Hepatocyte (in vitro differentiated cells): Measurements from ENCODE around the gene MAPK8IP3. TPM values are rescaled to one million over a fixed set of nuclear protein-coding genes. Genes with fewer than 3 reads are reported as not detected.

Experiments
- DNase-seq: peaks from one replicate; pipeline ENCODE4 v3.0.0-alpha.2; 2016; ENCODE audit warnings: low spot score
- H2AFZ ChIP-seq: fragments of 200-600 bp; sonication (generic); 2 replicates; pipeline ENCODE4 v1.6.0; 2016; ENCODE audit warnings: antibody characterized with exemption, mild to moderate bottlenecking
- H3K27ac ChIP-seq: fragments of 200-600 bp; sonication (generic); 2 replicates; pipeline ENCODE4 v1.5.1; 2016; ENCODE audit warnings: mild to moderate bottlenecking
- H3K27me3 ChIP-seq: fragments of 200-600 bp; sonication (generic); 2 replicates; pipeline ENCODE4 v1.6.1; 2016
- H3K36me3 ChIP-seq: fragments of 200-600 bp; sonication (generic); replicated peaks from 2 replicates; pipeline ENCODE4 v1.5.1; 2016; ENCODE audit warnings: low read depth; ENCODE audit not compliant: insufficient read depth
- H3K4me1 ChIP-seq: fragments of 200-600 bp; sonication (generic); 2 replicates; pipeline ENCODE4 v1.5.1; 2016; ENCODE audit warnings: mild to moderate bottlenecking, moderate library complexity; ENCODE audit not compliant: insufficient read depth
- H3K4me2 ChIP-seq: fragments of 200-600 bp; sonication (generic); 2 replicates; pipeline ENCODE4 v1.6.0; 2016
- H3K4me3 ChIP-seq: fragments of 200-600 bp; sonication (generic); 2 replicates; pipeline ENCODE4 v1.5.1; 2016; ENCODE audit warnings: mild to moderate bottlenecking
- H3K79me2 ChIP-seq: fragments of 200-600 bp; sonication (generic); 2 replicates; pipeline ENCODE4 v1.6.0; 2017; ENCODE audit warnings: mild to moderate bottlenecking
- H3K9me2 ChIP-seq: fragments of 200-600 bp; sonication (generic); replicated peaks from 2 replicates; pipeline ENCODE4 v1.6.0; 2017; ENCODE audit warnings: mild to moderate bottlenecking; ENCODE audit not compliant: insufficient read depth
- H3K9me3 ChIP-seq: fragments of 200-600 bp; sonication (generic); 2 replicates; pipeline ENCODE4 v1.5.1; 2016; ENCODE audit warnings: low read depth, mild to moderate bottlenecking
- H4K20me1 ChIP-seq: fragments of 200-600 bp; sonication (generic); 2 replicates; pipeline ENCODE4 v1.6.0; 2016; ENCODE audit warnings: mild to moderate bottlenecking; ENCODE audit not compliant: insufficient read depth, poor library complexity, severe bottlenecking
- CTCF ChIP-seq: fragments of 200-600 bp; sonication (generic); IDR thresholded peaks from 2 replicates; pipeline ENCODE4 v1.5.1; 2016; ENCODE audit warnings: antibody characterized with exemption, mild to moderate bottlenecking; ENCODE audit not compliant: poor library complexity
- EZH2 ChIP-seq: fragments of 200-600 bp; sonication (generic); IDR thresholded peaks from 2 replicates; pipeline ENCODE4 v1.6.1; 2016; ENCODE audit warnings: antibody characterized with exemption, mild to moderate bottlenecking, borderline replicate concordance
- EZH2phosphoT487 ChIP-seq: fragments of 200-600 bp; sonication (generic); IDR thresholded peaks from one replicate; pipeline ENCODE4 v1.6.1; 2018; ENCODE audit warnings: antibody characterized with exemption, mild to moderate bottlenecking, low read depth, moderate library complexity; ENCODE audit not compliant: unreplicated experiment, severe bottlenecking
- WGBS: methylation state at CpG from one replicate; pipeline ENCODE4 v1.1.6; 2016; ENCODE audit warnings: low lambda C conversion rate; ENCODE audit errors: missing lambda C conversion rate; 5-methylcytosine and 5-hydroxymethylcytosine counted together
- polyA plus RNA-seq: library from polyadenylated mRNA; unstranded; fragments of >200 nt; fragmentation: Nextera tagmentation; extraction: Ambion mirVana; gene quantifications from 2 replicates; pipeline ENCODE4 v1.2.1, GENCODE V29; 2016
- total RNA-seq: library from RNA; depleted of rRNA; stranded (reverse); fragments of >200 nt; gene quantifications from 2 replicates; pipeline ENCODE4 v1.2.3, GENCODE V29; 2014

MAPK8IP3 gene
- total and polyA plus RNA-seq, 2 experiments from 2014 or later = 42.3 to 44.9 TPM

GRCh38 chr16:1770328-1771187 lies 64.6 kb downstream of the MAPK8IP3 start:
- 27% methylated on average over 61 of the region's 81 CpGs for WGBS
- H2AFZ ChIP-seq = no peak overlapping the region

GRCh38 chr16:1771188-1771863 lies 65.3 kb downstream of the MAPK8IP3 start, which contains the start of gene NME3:
Gene NME3, minus strand, starts transcription at chr16:1771543. Its CDS starts 9 bp downstream, at chr16:1771534.
- Histone ChIP-seq H3K27ac (peak within 1 kb of the TSS; percentile 98), H3K4me2 (peak within 1 kb of the TSS; percentile 100), H2AFZ (no peak within 1 kb of the TSS), H3K27me3 (no peaks in the 10 kb centered on the region), H3K4me3 (peak within 1 kb of the TSS; percentile 88), H3K4me1 (peaks cover 29% of the 10 kb centered on the region), H3K79me2 (peaks cover 34% of the 10 kb centered on the region), H3K36me3 (no peaks in the 10 kb centered on the region), H3K9me2 (no peaks in the 10 kb centered on the region), H3K9me3 (no peaks in the 10 kb centered on the region), H4K20me1 (peaks cover 20% of the 10 kb centered on the region)
- TF ChIP-seq EZH2phosphoT487 (no peak), EZH2 (no peak), CTCF (no peak)
- 4% methylated on average over 15 of the region's 79 CpGs for WGBS
- DNase-seq = peak; percentile 82

More at GRCh38 chr16:1770328-1771187, 64.6 kb downstream of the MAPK8IP3 start:
- H3K27me3 ChIP-seq = no peaks in the 10 kb centered on the region
- H3K79me2 ChIP-seq = peaks cover 34% of the 10 kb centered on the region
- H3K4me3 ChIP-seq = peak overlapping the region; percentile 88
- H3K36me3 ChIP-seq = no peaks in the 10 kb centered on the region
- peak; percentile 56 for DNase-seq
- H3K4me2 ChIP-seq = peak overlapping the region; percentile 100
- H4K20me1 ChIP-seq = peaks cover 20% of the 10 kb centered on the region
- peak overlapping the region; percentile 31 for H3K27ac ChIP-seq
- H3K9me3 ChIP-seq = no peaks in the 10 kb centered on the region
- TF ChIP-seq EZH2 (no peak), EZH2phosphoT487 (no peak)
- peaks cover 29% of the 10 kb centered on the region for H3K4me1 ChIP-seq
- H3K9me2 ChIP-seq = no peaks in the 10 kb centered on the region

GRCh38 chr16:1771864-1772361 lies 65.9 kb downstream of the MAPK8IP3 start:
- Histone ChIP-seq H4K20me1 (peaks cover 20% of the 10 kb centered on the region), H3K4me2 (peak overlapping the region; percentile 100), H3K9me3 (no peaks in the 10 kb centered on the region), H3K4me1 (peaks cover 29% of the 10 kb centered on the region), H3K27ac (peak overlapping the region; percentile 98), H3K27me3 (no peaks in the 10 kb centered on the region), H2AFZ (no peak overlapping the region), H3K79me2 (peaks cover 34% of the 10 kb centered on the region), H3K9me2 (no peaks in the 10 kb centered on the region), H3K4me3 (peak overlapping the region; percentile 88), H3K36me3 (no peaks in the 10 kb centered on the region)
- 7% methylated on average over 22 of the region's 22 CpGs for WGBS
- TF ChIP-seq EZH2 (no peak), EZH2phosphoT487 (no peak), CTCF (no peak)
- no peak for DNase-seq
